NCI-H446 treated with DMSO at 0.1 percent for 48 hours (cell line): Measurements from ENCODE around the gene CLEC16A.

Source experiments
- DNase-seq: peaks from one replicate; lab custom pipeline; 2025; lab: John Stamatoyannopoulos, UW

CLEC16A gene

GRCh38 chr16:11175787-11176341 is 231.5 kb downstream of the CLEC16A start:
- no peak for DNase-seq

- DNase-seq, result no peak
These were observed 233.3 kb downstream of the CLEC16A start for GRCh38 chr16:11177578-11178160.

- no peak for DNase-seq
These were observed 234.1 kb downstream of the CLEC16A start for GRCh38 chr16:11178424-11178823.

GRCh38 chr16:11179574-11179973 is 235.2 kb downstream of the CLEC16A start:
- DNase-seq, result no peak

GRCh38 chr16:11180489-11180888 is 236.1 kb downstream of the CLEC16A start:
- DNase-seq, result no peak

GRCh38 chr16:11181242-11181898 is 237.0 kb downstream of the CLEC16A start:
- DNase-seq, result no peak

GRCh38 chr16:11181899-11182279 is 237.5 kb downstream of the CLEC16A start:
- no peak for DNase-seq

GRCh38 chr16:11182411-11182810 is 238.0 kb downstream of the CLEC16A start:
- DNase-seq, result no peak

GRCh38 chr16:11183035-11183812 is 238.9 kb downstream of the CLEC16A start:
- DNase-seq, result no peak

GRCh38 chr16:11183951-11184350 is 239.6 kb downstream of the CLEC16A start:
- no peak for DNase-seq

GRCh38 chr16:11187522-11188023 is 243.2 kb downstream of the CLEC16A start:
- no peak for DNase-seq

- DNase-seq, result no peak
These were observed 244.7 kb downstream of the CLEC16A start for GRCh38 chr16:11188801-11189740.

- peak; percentile 85 for DNase-seq
These were observed 246.5 kb downstream of the CLEC16A start for GRCh38 chr16:11190588-11191560.

GRCh38 chr16:11191665-11192064 is 247.3 kb downstream of the CLEC16A start:
- no peak for DNase-seq

- DNase-seq, result no peak
These were observed 249.1 kb downstream of the CLEC16A start for GRCh38 chr16:11193494-11193893.

- no peak for DNase-seq
These were observed 250.5 kb downstream of the CLEC16A start for GRCh38 chr16:11194913-11195312.

GRCh38 chr16:11196286-11196828 is 252.0 kb downstream of the CLEC16A start:
- DNase-seq, result no peak

GRCh38 chr16:11198375-11198774 is 254.0 kb downstream of the CLEC16A start:
- DNase-seq, result no peak

GRCh38 chr16:11198828-11199227 is 254.5 kb downstream of the CLEC16A start:
- no peak for DNase-seq

- no peak for DNase-seq
These were observed 256.2 kb downstream of the CLEC16A start for GRCh38 chr16:11200592-11200991.
